ENCODE results near the gene FAM181A.

- TF ChIP-seq CTCF (IDR thresholded peaks at IDR 0.05) (no peak), POLR2AphosphoS5 (IDR thresholded peaks at IDR 0.05) (peak; percentile 81 to 89 (median 83)), POLR2A (IDR thresholded peaks at IDR 0.05) (peak; percentile 45)
Observed at GRCh38 chr14:93976477-93977057, 49.4 kb downstream of the FAM181A start, which contains the start of gene ASB2.
